GM12873 (cell line): ENCODE results near the gene NACC2.

Experiments
- CTCF ChIP-seq: IDR thresholded peaks from 2 replicates; pipeline ENCODE4 v1.5.1; 2012; ENCODE audit warnings: low read depth, mild to moderate bottlenecking, moderate library complexity, low read length, control low read depth; ENCODE audit not compliant: insufficient read depth; ENCODE audit errors: missing control alignments

Gene NACC2

GRCh38 chr9:135961811-135962695, 133.0 kb downstream of the NACC2 start:
- TF ChIP-seq CTCF, result no peak

GRCh38 chr9:135961277-135961715, 133.8 kb downstream of the NACC2 start, which contains the start of gene UBAC1:
TSS of gene UBAC1 (minus strand) at chr9:135961373. CDS start at chr9:135961162, 211 bp downstream.
- peak; percentile 45 for TF ChIP-seq CTCF

- TF ChIP-seq CTCF, result no peak
Measured at GRCh38 chr9:135960411-135961276, 134.4 kb downstream of the NACC2 start.

- no peak for TF ChIP-seq CTCF
Measured at GRCh38 chr9:135959814-135960213, 135.3 kb downstream of the NACC2 start.

- TF ChIP-seq CTCF, result no peak
Measured at GRCh38 chr9:135958485-135958884, 136.6 kb downstream of the NACC2 start.

- TF ChIP-seq CTCF, result no peak
Measured at GRCh38 chr9:135957431-135957830, 137.7 kb downstream of the NACC2 start.

- TF ChIP-seq CTCF, result no peak
Measured at GRCh38 chr9:135956802-135957174, 138.3 kb downstream of the NACC2 start.
